OCI-LY3 (cell line): ENCODE measurements around the gene GSDME.

ENCODE experiments used
- H2AFZ ChIP-seq: fragments of 200-600, 300-600 bp; shearing (Covaris generic); 2 replicates; pipeline ENCODE4 v1.6.0; 2014; ENCODE audit warnings: antibody characterized with exemption, low read depth, low read length
- H3K27ac ChIP-seq: fragments of 200-600, 300-600 bp; sonication (generic); 2 replicates; pipeline ENCODE4 v1.5.1; 2014; ENCODE audit warnings: mild to moderate bottlenecking, low read length, moderate library complexity, mixed read lengths
- H3K27me3 ChIP-seq: fragments of 200-600, 300-600 bp; sonication (generic); 2 replicates; pipeline ENCODE4 v1.6.1; 2014; ENCODE audit warnings: low read depth, low read length, mixed read lengths
- H3K36me3 ChIP-seq: fragments of 200-600, 300-600 bp; sonication (generic); replicated peaks from 2 replicates; pipeline ENCODE3; 2014; ENCODE audit warnings: low read depth, low read length, mixed read lengths
- H3K4me1 ChIP-seq: fragments of 300-600, 200-600 bp; sonication (generic); 2 replicates; pipeline ENCODE4 v1.6.1; 2014; ENCODE audit warnings: low read length, mixed read lengths
- H3K4me2 ChIP-seq: fragments of 200-600, 300-600 bp; sonication (generic); 2 replicates; pipeline ENCODE4 v1.6.1; 2014; ENCODE audit warnings: low read length, mixed read lengths
- H3K4me3 ChIP-seq: fragments of 300-600, 200-600 bp; sonication (generic); 2 replicates; pipeline ENCODE4 v1.5.1; 2014; ENCODE audit warnings: antibody characterized with exemption, mild to moderate bottlenecking, low read length, moderate library complexity
- H3K79me2 ChIP-seq: fragments of 300-600, 200-600 bp; shearing (Covaris generic); 2 replicates; pipeline ENCODE4 v1.6.1; 2014; ENCODE audit warnings: mild to moderate bottlenecking, low read length, mixed read lengths
- H3K9ac ChIP-seq: fragments of 300-600, 200-600 bp; shearing (Covaris generic); 2 replicates; pipeline ENCODE4 v1.6.0; 2014; ENCODE audit warnings: mild to moderate bottlenecking, low read length, moderate library complexity
- H3K9me3 ChIP-seq: fragments of 200-600, 300-600 bp; shearing (Covaris generic); 2 replicates; pipeline ENCODE4 v1.6.1; 2014; ENCODE audit warnings: low read length, mixed read lengths; ENCODE audit not compliant: insufficient read depth
- H4K20me1 ChIP-seq: fragments of 200-600, 300-600 bp; sonication (generic); 2 replicates; pipeline ENCODE4 v1.6.1; 2016; ENCODE audit warnings: low read length, mixed read lengths; ENCODE audit not compliant: insufficient read depth
- CTCF ChIP-seq: fragments of 200-600, 300-600 bp; sonication (generic); IDR thresholded peaks from 2 replicates; pipeline ENCODE4 v1.5.1; 2014; ENCODE audit warnings: antibody characterized with exemption, low read length, low read depth
- EZH2phosphoT487 ChIP-seq: fragments of 200-600 bp; shearing (Covaris generic); IDR thresholded peaks from 2 replicates; pipeline ENCODE4 v1.6.1; 2018; ENCODE audit warnings: antibody characterized with exemption, mixed run types, low read depth

Gene GSDME

GRCh38 chr7:24717694-24718320 lies 39.5 kb downstream of the GSDME start:
- Histone ChIP-seq H3K4me2 (no peak overlapping the region), H3K9me3 (no peaks in the 10 kb centered on the region), H3K79me2 (no peaks in the 10 kb centered on the region), H3K4me3 (no peak overlapping the region), H4K20me1 (no peaks in the 10 kb centered on the region), H3K4me1 (peaks cover 52% of the 10 kb centered on the region), H2AFZ (no peak overlapping the region), H3K27ac (peak overlapping the region; percentile 54; the same call in 1 of the 2 replicates), H3K36me3 (no peaks in the 10 kb centered on the region), H3K9ac (no peak overlapping the region), H3K27me3 (no peaks in the 10 kb centered on the region)
- TF ChIP-seq CTCF (no peak), EZH2phosphoT487 (no peak)

- H3K27me3 ChIP-seq, result no peaks in the 10 kb centered on the region
- no peak overlapping the region for H3K27ac ChIP-seq
- H3K4me1 ChIP-seq, result peaks cover 52% of the 10 kb centered on the region
- H2AFZ ChIP-seq, result no peak overlapping the region
- no peaks in the 10 kb centered on the region for H3K9me3 ChIP-seq
- H3K4me3 ChIP-seq, result no peak overlapping the region
- TF ChIP-seq EZH2phosphoT487 (no peak), CTCF (no peak)
- no peak overlapping the region for H3K9ac ChIP-seq
- H3K79me2 ChIP-seq, result no peaks in the 10 kb centered on the region
- H3K36me3 ChIP-seq, result no peaks in the 10 kb centered on the region
- no peaks in the 10 kb centered on the region for H4K20me1 ChIP-seq
- H3K4me2 ChIP-seq, result no peak overlapping the region
These were observed 40.0 kb downstream of the GSDME start for GRCh38 chr7:24717247-24717622.

- Histone ChIP-seq H3K4me3 (no peak overlapping the region), H3K9me3 (no peaks in the 10 kb centered on the region), H3K79me2 (no peaks in the 10 kb centered on the region), H3K36me3 (no peaks in the 10 kb centered on the region), H2AFZ (no peak overlapping the region), H3K9ac (no peak overlapping the region), H3K27ac (no peak overlapping the region), H3K4me1 (peaks cover 52% of the 10 kb centered on the region), H3K27me3 (no peaks in the 10 kb centered on the region), H4K20me1 (no peaks in the 10 kb centered on the region), H3K4me2 (no peak overlapping the region)
- TF ChIP-seq EZH2phosphoT487 (no peak), CTCF (no peak)
These were observed 40.6 kb downstream of the GSDME start for GRCh38 chr7:24716480-24717246.

- TF ChIP-seq CTCF (peak; percentile 45), EZH2phosphoT487 (no peak)
- no peaks in the 10 kb centered on the region for H3K36me3 ChIP-seq
- peak overlapping the region; percentile 37 for H3K4me2 ChIP-seq
- no peaks in the 10 kb centered on the region for H3K27me3 ChIP-seq
- no peak overlapping the region for H3K9ac ChIP-seq
- H2AFZ ChIP-seq, result no peak overlapping the region
- no peaks in the 10 kb centered on the region for H3K79me2 ChIP-seq
- H3K27ac ChIP-seq, result no peak overlapping the region
- no peak overlapping the region for H3K4me3 ChIP-seq
- no peaks in the 10 kb centered on the region for H3K9me3 ChIP-seq
- peaks cover 46% of the 10 kb centered on the region for H3K4me1 ChIP-seq
- no peaks in the 10 kb centered on the region for H4K20me1 ChIP-seq
These were observed 41.4 kb downstream of the GSDME start for GRCh38 chr7:24715661-24716479.
